GM19099 (cell line): ENCODE data around the gene TNC.

Experiments used
- POLR2A ChIP-seq: IDR thresholded peaks from 3 replicates; pipeline ENCODE4 v1.6.1; 2011; ENCODE audit warnings: low read depth; ENCODE audit not compliant: insufficient read length; ENCODE audit errors: extremely low read depth

TNC gene

GRCh38 chr9:115116421-115117284 is 1.3 kb downstream of the TNC start:
- TF ChIP-seq POLR2A = no peak

- TF ChIP-seq POLR2A = no peak
Observed at GRCh38 chr9:115115924-115116323, 2.0 kb downstream of the TNC start.

- no peak for TF ChIP-seq POLR2A
Observed at GRCh38 chr9:115115117-115115880, 2.7 kb downstream of the TNC start.

- TF ChIP-seq POLR2A = no peak
Observed at GRCh38 chr9:115114546-115114945, 3.4 kb downstream of the TNC start.

- no peak for TF ChIP-seq POLR2A
Observed at GRCh38 chr9:115114084-115114483, 3.9 kb downstream of the TNC start.

GRCh38 chr9:115111874-115112273 is 6.1 kb downstream of the TNC start:
- TF ChIP-seq POLR2A = no peak

GRCh38 chr9:115109486-115109885 is 8.5 kb downstream of the TNC start:
- TF ChIP-seq POLR2A = no peak

GRCh38 chr9:115107701-115108100 is 10.3 kb downstream of the TNC start:
- TF ChIP-seq POLR2A = no peak

GRCh38 chr9:115106642-115107041 is 11.3 kb downstream of the TNC start:
- no peak for TF ChIP-seq POLR2A

- TF ChIP-seq POLR2A = no peak
Observed at GRCh38 chr9:115106001-115106400, 12.0 kb downstream of the TNC start.

- TF ChIP-seq POLR2A = no peak
Observed at GRCh38 chr9:115104908-115105307, 13.0 kb downstream of the TNC start.

- no peak for TF ChIP-seq POLR2A
Observed at GRCh38 chr9:115103746-115104477, 14.0 kb downstream of the TNC start.

- TF ChIP-seq POLR2A = no peak
Observed at GRCh38 chr9:115099901-115100300, 18.1 kb downstream of the TNC start.

- no peak for TF ChIP-seq POLR2A
Observed at GRCh38 chr9:115098226-115098965, 19.6 kb downstream of the TNC start.

- no peak for TF ChIP-seq POLR2A
Observed at GRCh38 chr9:115093520-115093919, 24.4 kb downstream of the TNC start.
